CD4-positive, alpha-beta memory T cell (primary cell): ENCODE data around the gene ZNF197. TPM values are rescaled to one million over a fixed set of nuclear protein-coding genes. Genes with fewer than 3 reads are reported as not detected.
A peak's percentile ranks its signal among the peaks of the same experiment; 100 is the strongest.
"Not testable (repeated sequence)": the region's sequence is repeated elsewhere in the genome, so short reads cannot be mapped to it uniquely, and the experiment has no call there.

Experiments
- CTCF ChIA-PET: fragments of 350-600 bp; sonication (Branson Sonifier 250); formaldehyde crosslinking; loops from one replicate; lab custom pipeline; 2021; ENCODE audit warnings: inconsistent platforms; ENCODE audit not compliant: partially characterized antibody; lab: Charles Lee
- POLR2A ChIA-PET: fragments of 350-600 bp; sonication (Branson Sonifier 250); formaldehyde crosslinking; loops from one replicate; lab custom pipeline; 2021; ENCODE audit not compliant: partially characterized antibody; lab: Charles Lee
- DNase-seq, 5 donors: peaks; one replicate each; pipeline versions ENCODE4 v3.0.0 to v3.0.0-alpha.2; 2020 to 2022; ENCODE audit warnings: mixed read lengths in 1 of 5
- H3K27ac ChIP-seq: one replicate; pipeline ENCODE4 v1.7.0; 2013; ENCODE audit warnings: low read depth, low read length
- H3K27me3 ChIP-seq: 2 replicates; pipeline ENCODE4 v1.7.0; 2013; ENCODE audit warnings: mild to moderate bottlenecking, low read length, moderate library complexity; ENCODE audit not compliant: insufficient read depth
- H3K36me3 ChIP-seq: 2 replicates; pipeline ENCODE4 v1.7.0; 2013; ENCODE audit warnings: mild to moderate bottlenecking, low read length, moderate library complexity; ENCODE audit not compliant: insufficient read depth
- H3K4me1 ChIP-seq: 2 replicates; pipeline ENCODE4 v1.7.0; 2013; ENCODE audit warnings: mild to moderate bottlenecking, low read length, moderate library complexity; ENCODE audit not compliant: insufficient read depth
- H3K4me3 ChIP-seq, 2 donors: one replicate each; pipeline ENCODE4 v1.7.0; 2013; ENCODE audit warnings: low read length in 2 of 2, mild to moderate bottlenecking in 1 of 2
- H3K9me3 ChIP-seq, 2 donors: one replicate each; pipeline ENCODE4 v1.7.0; 2013; ENCODE audit warnings: low read length in 2 of 2, control low read depth in 1 of 2; ENCODE audit not compliant: control insufficient read depth in 1 of 2
- H3K27ac Mint-ChIP-seq, 7 donors: one replicate each; pipeline ENCODE4 v1.8.0; 2020 to 2021; ENCODE audit warnings: mixed read lengths in 7 of 7, mild to moderate bottlenecking in 6 of 7, inconsistent platforms in 3 of 7, moderate library complexity in 3 of 7
- H3K27me3 Mint-ChIP-seq, 2 donors: one replicate each; pipeline ENCODE4 v1.8.0; 2020 to 2021; ENCODE audit warnings: mixed read lengths in 2 of 2
- H3K36me3 Mint-ChIP-seq, 2 donors: one replicate each; pipeline ENCODE4 v1.8.0; 2020 to 2021; ENCODE audit warnings: mixed read lengths in 2 of 2, inconsistent platforms in 1 of 2, mild to moderate bottlenecking in 1 of 2
- H3K4me1 Mint-ChIP-seq, 4 donors: one replicate each; pipeline ENCODE4 v1.8.0; 2020 to 2021; ENCODE audit warnings: mixed read lengths in 4 of 4, mild to moderate bottlenecking in 1 of 4
- H3K4me3 Mint-ChIP-seq, 8 donors: one replicate each; pipeline ENCODE4 v1.8.0; 2020 to 2021; ENCODE audit warnings: mixed read lengths in 8 of 8, mild to moderate bottlenecking in 7 of 8, moderate library complexity in 6 of 8, inconsistent platforms in 3 of 8
- H3K9me3 Mint-ChIP-seq, 8 donors: one replicate each; pipeline ENCODE4 v1.8.0; 2020 to 2021; ENCODE audit warnings: mixed read lengths in 8 of 8, mild to moderate bottlenecking in 5 of 8, inconsistent platforms in 3 of 8, moderate library complexity in 1 of 8
- intact Hi-C: fragments of 100-400 bp; cut with micrococcal nuclease; formaldehyde crosslinking; loops from one replicate; pipeline ENCODE4 v1.15.1; 2023
- polyA plus RNA-seq, 2 donors: library from polyadenylated mRNA; unstranded; fragments of 300-500 nt; fragmentation: Illumina TruSeq; gene quantifications; one replicate each; pipeline ENCODE4 v1.2.3, GENCODE V29; 2021
- total RNA-seq, 2 experiments: library from RNA; stranded (reverse); gene quantifications; one replicate each; pipeline ENCODE4 v1.2.3, GENCODE V29; 2021

Gene ZNF197
- total and polyA plus RNA-seq, 4 experiments from 2014 or later: 1.9 to 18.4 (median 11.6) TPM

- Histone ChIP-seq H3K4me3 (no peak overlapping the region), H3K27me3 (no peaks in the 10 kb centered on the region), H3K9me3 (peaks cover 3 to 18% of the 10 kb centered on the region in 2 donors), H3K36me3 (no peaks in the 10 kb centered on the region), H3K4me1 (no peaks in the 10 kb centered on the region), H3K27ac (no peak overlapping the region)
- ChIA-PET POLR2A (no interaction called here), CTCF (no interaction called here)
- no peaks in the 10 kb centered on the region for H3K4me1 Mint-ChIP-seq
- no peak overlapping the region for H3K4me3 Mint-ChIP-seq
- H3K27ac Mint-ChIP-seq: no peak overlapping the region
- peaks cover 0 to 3% of the 10 kb centered on the region in 2 donors for H3K27me3 Mint-ChIP-seq
- intact Hi-C loops: no loop called here
- peaks cover 2 to 82% (median 72%) of the 10 kb centered on the region in 8 donors for H3K9me3 Mint-ChIP-seq
- peaks cover 31 to 59% of the 10 kb centered on the region in 2 donors for H3K36me3 Mint-ChIP-seq
- DNase-seq: no peak
These were observed 36.4 kb downstream of the ZNF197 start for GRCh38 chr3:44661189-44661588.

- H3K36me3 ChIP-seq: no peaks in the 10 kb centered on the region
- Mint-ChIP-seq H3K27me3 (peaks cover 0 to 3% of the 10 kb centered on the region in 2 donors), H3K4me3 (no peak overlapping the region), H3K27ac (no peak overlapping the region), H3K36me3 (peaks cover 7 to 22% of the 10 kb centered on the region in 2 donors), H3K4me1 (no peaks in the 10 kb centered on the region), H3K9me3 (peaks cover 2 to 59% (median 51%) of the 10 kb centered on the region in 8 donors)
- peaks cover 0 to 4% of the 10 kb centered on the region in 2 donors for H3K9me3 ChIP-seq
- intact Hi-C loops: no loop called here
- H3K27ac ChIP-seq: no peak overlapping the region
- ChIA-PET POLR2A (no interaction called here), CTCF (no interaction called here)
- no peak overlapping the region for H3K4me3 ChIP-seq
- no peak for DNase-seq
- H3K27me3 ChIP-seq: no peaks in the 10 kb centered on the region
- no peaks in the 10 kb centered on the region for H3K4me1 ChIP-seq
These were observed 40.3 kb downstream of the ZNF197 start for GRCh38 chr3:44665173-44665572.

GRCh38 chr3:44666346-44666745 is 41.5 kb downstream of the ZNF197 start:
- Mint-ChIP-seq H3K4me3 (peak overlapping the region in 1 of 8 donors; percentile 4), H3K27me3 (peaks cover 0 to 3% of the 10 kb centered on the region in 2 donors), H3K9me3 (peaks cover 0 to 53% (median 40%) of the 10 kb centered on the region in 8 donors), H3K36me3 (peaks cover 2 to 13% of the 10 kb centered on the region in 2 donors), H3K27ac (no peak overlapping the region), H3K4me1 (no peaks in the 10 kb centered on the region)
- Histone ChIP-seq H3K27ac (no peak overlapping the region), H3K4me1 (no peaks in the 10 kb centered on the region), H3K36me3 (no peaks in the 10 kb centered on the region), H3K9me3 (no peaks in the 10 kb centered on the region), H3K4me3 (no peak overlapping the region), H3K27me3 (no peaks in the 10 kb centered on the region)
- intact Hi-C loops: no loop called here
- no peak for DNase-seq
- ChIA-PET CTCF (no interaction called here), POLR2A (interaction anchor here (0.6 kb wide), 1 partner anchor 19 kb away, joined by 3 read pairs; no protein-coding TSS in a partner anchor)

- H3K9me3 ChIP-seq: no peaks in the 10 kb centered on the region
- no peaks in the 10 kb centered on the region for H3K4me1 ChIP-seq
- DNase-seq: no peak
- intact Hi-C loops: no loop called here
- Mint-ChIP-seq H3K9me3 (peaks cover 2 to 46% (median 35%) of the 10 kb centered on the region in 8 donors), H3K27ac (peak overlapping the region in 1 of 7 donors; percentile 3), H3K36me3 (peaks cover 0 to 13% of the 10 kb centered on the region in 2 donors), H3K4me3 (no peak overlapping the region), H3K4me1 (no peaks in the 10 kb centered on the region), H3K27me3 (peaks cover 0 to 1% of the 10 kb centered on the region in 2 donors)
- CTCF ChIA-PET: no interaction called here
- no peaks in the 10 kb centered on the region for H3K36me3 ChIP-seq
- H3K27ac ChIP-seq: no peak overlapping the region
- POLR2A ChIA-PET: no interaction called here
- H3K27me3 ChIP-seq: no peaks in the 10 kb centered on the region
- H3K4me3 ChIP-seq: no peak overlapping the region
These were observed 44.9 kb downstream of the ZNF197 start for GRCh38 chr3:44669760-44670159.

- Mint-ChIP-seq H3K9me3 (peaks cover 0 to 41% (median 27%) of the 10 kb centered on the region in 8 donors), H3K36me3 (peaks cover 0 to 13% of the 10 kb centered on the region in 2 donors)
- H3K4me3 ChIP-seq, H3K27ac ChIP-seq, H3K36me3 ChIP-seq, H3K27me3 Mint-ChIP-seq, H3K27ac Mint-ChIP-seq, intact Hi-C loops, H3K4me1 ChIP-seq, POLR2A ChIA-PET, H3K27me3 ChIP-seq, DNase-seq, CTCF ChIA-PET, H3K4me1 Mint-ChIP-seq, H3K4me3 Mint-ChIP-seq, H3K9me3 ChIP-seq: not testable (repeated sequence)
These were observed 48.6 kb downstream of the ZNF197 start for GRCh38 chr3:44673466-44673865.

- Mint-ChIP-seq H3K9me3 (peaks cover 0 to 41% (median 25%) of the 10 kb centered on the region in 8 donors), H3K36me3 (peaks cover 0 to 13% of the 10 kb centered on the region in 2 donors), H3K27ac (no peak overlapping the region), H3K4me1 (no peaks in the 10 kb centered on the region), H3K27me3 (no peaks in the 10 kb centered on the region), H3K4me3 (no peak overlapping the region)
- Histone ChIP-seq H3K4me3 (no peak overlapping the region), H3K27ac (no peak overlapping the region), H3K4me1 (no peaks in the 10 kb centered on the region), H3K27me3 (no peaks in the 10 kb centered on the region), H3K9me3 (no peaks in the 10 kb centered on the region), H3K36me3 (no peaks in the 10 kb centered on the region)
- no peak for DNase-seq
- ChIA-PET POLR2A (no interaction called here), CTCF (no interaction called here)
- intact Hi-C loops: no loop called here
These were observed 49.4 kb downstream of the ZNF197 start for GRCh38 chr3:44674211-44674610.

GRCh38 chr3:44678480-44679116 is 53.8 kb downstream of the ZNF197 start:
- ChIA-PET POLR2A (no interaction called here), CTCF (no interaction called here)
- Histone ChIP-seq H3K36me3 (no peaks in the 10 kb centered on the region), H3K4me1 (no peaks in the 10 kb centered on the region), H3K27ac (no peak overlapping the region), H3K9me3 (no peaks in the 10 kb centered on the region), H3K27me3 (no peaks in the 10 kb centered on the region), H3K4me3 (no peak overlapping the region)
- Mint-ChIP-seq H3K4me1 (no peaks in the 10 kb centered on the region), H3K9me3 (peaks cover 0 to 54% (median 36%) of the 10 kb centered on the region in 8 donors), H3K4me3 (no peak overlapping the region), H3K27ac (no peak overlapping the region), H3K36me3 (peaks cover 8 to 22% of the 10 kb centered on the region in 2 donors), H3K27me3 (peaks cover 1 to 2% of the 10 kb centered on the region in 2 donors)
- intact Hi-C loops: no loop called here
- no peak for DNase-seq
